Activated naive CD8-positive, alpha-beta T cell (primary cell): ENCODE data around the gene PTMS.

Experiments used
- H3K27ac Mint-ChIP-seq: one replicate; pipeline ENCODE4 v1.8.0; 2021; ENCODE audit warnings: mixed read lengths
- H3K27me3 Mint-ChIP-seq: one replicate; pipeline ENCODE4 v1.8.0; 2021; ENCODE audit warnings: mixed read lengths
- H3K36me3 Mint-ChIP-seq: one replicate; pipeline ENCODE4 v1.8.0; 2021; ENCODE audit warnings: mixed read lengths
- H3K4me1 Mint-ChIP-seq: one replicate; pipeline ENCODE4 v1.8.0; 2021; ENCODE audit warnings: low read depth, mixed read lengths
- H3K4me3 Mint-ChIP-seq: one replicate; pipeline ENCODE4 v1.8.0; 2021; ENCODE audit warnings: mild to moderate bottlenecking, mixed read lengths
- H3K9me3 Mint-ChIP-seq: one replicate; pipeline ENCODE4 v1.8.0; 2021; ENCODE audit warnings: low read depth, mixed read lengths

The PTMS gene

GRCh38 chr12:6773590-6774351 is 7.6 kb downstream of the PTMS start:
- H3K27ac Mint-ChIP-seq, result peak overlapping the region; percentile 85
- peaks cover 3% of the 10 kb centered on the region for H3K36me3 Mint-ChIP-seq
- H3K27me3 Mint-ChIP-seq, result no peaks in the 10 kb centered on the region
- H3K4me3 Mint-ChIP-seq, result peak overlapping the region; percentile 86
- peaks cover 53% of the 10 kb centered on the region for H3K4me1 Mint-ChIP-seq
- H3K9me3 Mint-ChIP-seq, result no peaks in the 10 kb centered on the region

- H3K9me3 Mint-ChIP-seq, result no peaks in the 10 kb centered on the region
- peak overlapping the region; percentile 85 for H3K27ac Mint-ChIP-seq
- peak overlapping the region; percentile 86 for H3K4me3 Mint-ChIP-seq
- H3K36me3 Mint-ChIP-seq, result peaks cover 3% of the 10 kb centered on the region
- no peaks in the 10 kb centered on the region for H3K27me3 Mint-ChIP-seq
- H3K4me1 Mint-ChIP-seq, result peaks cover 58% of the 10 kb centered on the region
These were observed 8.4 kb downstream of the PTMS start for GRCh38 chr12:6774499-6775062.

GRCh38 chr12:6775185-6776174 is 9.3 kb downstream of the PTMS start:
- no peaks in the 10 kb centered on the region for H3K9me3 Mint-ChIP-seq
- peaks cover 3% of the 10 kb centered on the region for H3K36me3 Mint-ChIP-seq
- H3K4me3 Mint-ChIP-seq, result peak overlapping the region; percentile 86
- peak overlapping the region; percentile 85 for H3K27ac Mint-ChIP-seq
- H3K27me3 Mint-ChIP-seq, result no peaks in the 10 kb centered on the region
- peaks cover 65% of the 10 kb centered on the region for H3K4me1 Mint-ChIP-seq

GRCh38 chr12:6777386-6777785 is 11.2 kb downstream of the PTMS start:
- Mint-ChIP-seq H3K9me3 (no peaks in the 10 kb centered on the region), H3K27ac (no peak overlapping the region), H3K4me3 (no peak overlapping the region), H3K27me3 (no peaks in the 10 kb centered on the region), H3K36me3 (peaks cover 3% of the 10 kb centered on the region), H3K4me1 (peaks cover 53% of the 10 kb centered on the region)

GRCh38 chr12:6778217-6778573 is 12.0 kb downstream of the PTMS start:
- Mint-ChIP-seq H3K27ac (peak overlapping the region; percentile 67), H3K4me3 (peak overlapping the region; percentile 86), H3K36me3 (peaks cover 3% of the 10 kb centered on the region), H3K27me3 (no peaks in the 10 kb centered on the region), H3K4me1 (peaks cover 50% of the 10 kb centered on the region), H3K9me3 (no peaks in the 10 kb centered on the region)

GRCh38 chr12:6778574-6779550 is 12.7 kb downstream of the PTMS start:
- peak overlapping the region; percentile 67 for H3K27ac Mint-ChIP-seq
- no peaks in the 10 kb centered on the region for H3K9me3 Mint-ChIP-seq
- H3K36me3 Mint-ChIP-seq, result peaks cover 3% of the 10 kb centered on the region
- peak overlapping the region; percentile 86 for H3K4me3 Mint-ChIP-seq
- no peaks in the 10 kb centered on the region for H3K27me3 Mint-ChIP-seq
- peaks cover 47% of the 10 kb centered on the region for H3K4me1 Mint-ChIP-seq

GRCh38 chr12:6779708-6780432 is 13.7 kb downstream of the PTMS start:
- no peaks in the 10 kb centered on the region for H3K36me3 Mint-ChIP-seq
- no peak overlapping the region for H3K27ac Mint-ChIP-seq
- no peaks in the 10 kb centered on the region for H3K27me3 Mint-ChIP-seq
- H3K4me1 Mint-ChIP-seq, result peaks cover 41% of the 10 kb centered on the region
- peak overlapping the region; percentile 1 for H3K4me3 Mint-ChIP-seq
- no peaks in the 10 kb centered on the region for H3K9me3 Mint-ChIP-seq

GRCh38 chr12:6780573-6780972 is 14.4 kb downstream of the PTMS start:
- no peak overlapping the region for H3K4me3 Mint-ChIP-seq
- H3K36me3 Mint-ChIP-seq, result no peaks in the 10 kb centered on the region
- no peaks in the 10 kb centered on the region for H3K27me3 Mint-ChIP-seq
- no peak overlapping the region for H3K27ac Mint-ChIP-seq
- H3K4me1 Mint-ChIP-seq, result peaks cover 35% of the 10 kb centered on the region
- H3K9me3 Mint-ChIP-seq, result no peaks in the 10 kb centered on the region

- H3K36me3 Mint-ChIP-seq, result no peaks in the 10 kb centered on the region
- H3K27ac Mint-ChIP-seq, result no peak overlapping the region
- H3K27me3 Mint-ChIP-seq, result no peaks in the 10 kb centered on the region
- H3K4me3 Mint-ChIP-seq, result no peak overlapping the region
- peaks cover 38% of the 10 kb centered on the region for H3K4me1 Mint-ChIP-seq
- H3K9me3 Mint-ChIP-seq, result no peaks in the 10 kb centered on the region
These were observed 16.0 kb downstream of the PTMS start for GRCh38 chr12:6782119-6782518.

GRCh38 chr12:6782850-6783566 is 16.8 kb downstream of the PTMS start:
- H3K9me3 Mint-ChIP-seq, result no peaks in the 10 kb centered on the region

GRCh38 chr12:6783828-6784227 is 17.7 kb downstream of the PTMS start:
- no peaks in the 10 kb centered on the region for H3K9me3 Mint-ChIP-seq
- H3K4me1 Mint-ChIP-seq, result peaks cover 34% of the 10 kb centered on the region
- no peak overlapping the region for H3K27ac Mint-ChIP-seq
- H3K4me3 Mint-ChIP-seq, result no peak overlapping the region
- no peaks in the 10 kb centered on the region for H3K27me3 Mint-ChIP-seq
- H3K36me3 Mint-ChIP-seq, result no peaks in the 10 kb centered on the region

More at GRCh38 chr12:6782850-6783566, 16.8 kb downstream of the PTMS start:
- Mint-ChIP-seq H3K36me3 (no peaks in the 10 kb centered on the region), H3K4me3 (no peak overlapping the region), H3K27ac (no peak overlapping the region), H3K4me1 (peaks cover 39% of the 10 kb centered on the region), H3K27me3 (no peaks in the 10 kb centered on the region)

- no peaks in the 10 kb centered on the region for H3K36me3 Mint-ChIP-seq
- peaks cover 33% of the 10 kb centered on the region for H3K4me1 Mint-ChIP-seq
- no peak overlapping the region for H3K27ac Mint-ChIP-seq
- H3K27me3 Mint-ChIP-seq, result no peaks in the 10 kb centered on the region
- no peak overlapping the region for H3K4me3 Mint-ChIP-seq
- H3K9me3 Mint-ChIP-seq, result no peaks in the 10 kb centered on the region
These were observed 18.1 kb downstream of the PTMS start for GRCh38 chr12:6784296-6784695.

- Mint-ChIP-seq H3K27ac (no peak overlapping the region), H3K36me3 (no peaks in the 10 kb centered on the region), H3K27me3 (no peaks in the 10 kb centered on the region), H3K9me3 (no peaks in the 10 kb centered on the region), H3K4me3 (no peak overlapping the region), H3K4me1 (peaks cover 36% of the 10 kb centered on the region)
These were observed 18.6 kb downstream of the PTMS start for GRCh38 chr12:6784761-6785160.
